H4 (cell line): ENCODE measurements around the gene NAT14. TPM values are rescaled to one million over a fixed set of nuclear protein-coding genes. Genes with fewer than 3 reads are reported as not detected.
A peak's percentile ranks its signal among the peaks of the same experiment; 100 is the strongest.
"Not testable (repeated sequence)": the region's sequence is repeated elsewhere in the genome, so short reads cannot be mapped to it uniquely, and the experiment has no call there.

ENCODE experiments used
- DNase-seq: peaks from one replicate; pipeline ENCODE4 v3.0.0-alpha.2; 2015; ENCODE audit warnings: low spot score
- total RNA-seq: library from RNA; depleted of rRNA; stranded (reverse); fragments of >200 nt; shearing (Covaris generic); gene quantifications from 2 replicates; pipeline ENCODE4 v1.2.3, GENCODE V29; 2014

The NAT14 gene
- total RNA-seq, 1 experiment from 2014 or later: 28.0 TPM

DNA sequence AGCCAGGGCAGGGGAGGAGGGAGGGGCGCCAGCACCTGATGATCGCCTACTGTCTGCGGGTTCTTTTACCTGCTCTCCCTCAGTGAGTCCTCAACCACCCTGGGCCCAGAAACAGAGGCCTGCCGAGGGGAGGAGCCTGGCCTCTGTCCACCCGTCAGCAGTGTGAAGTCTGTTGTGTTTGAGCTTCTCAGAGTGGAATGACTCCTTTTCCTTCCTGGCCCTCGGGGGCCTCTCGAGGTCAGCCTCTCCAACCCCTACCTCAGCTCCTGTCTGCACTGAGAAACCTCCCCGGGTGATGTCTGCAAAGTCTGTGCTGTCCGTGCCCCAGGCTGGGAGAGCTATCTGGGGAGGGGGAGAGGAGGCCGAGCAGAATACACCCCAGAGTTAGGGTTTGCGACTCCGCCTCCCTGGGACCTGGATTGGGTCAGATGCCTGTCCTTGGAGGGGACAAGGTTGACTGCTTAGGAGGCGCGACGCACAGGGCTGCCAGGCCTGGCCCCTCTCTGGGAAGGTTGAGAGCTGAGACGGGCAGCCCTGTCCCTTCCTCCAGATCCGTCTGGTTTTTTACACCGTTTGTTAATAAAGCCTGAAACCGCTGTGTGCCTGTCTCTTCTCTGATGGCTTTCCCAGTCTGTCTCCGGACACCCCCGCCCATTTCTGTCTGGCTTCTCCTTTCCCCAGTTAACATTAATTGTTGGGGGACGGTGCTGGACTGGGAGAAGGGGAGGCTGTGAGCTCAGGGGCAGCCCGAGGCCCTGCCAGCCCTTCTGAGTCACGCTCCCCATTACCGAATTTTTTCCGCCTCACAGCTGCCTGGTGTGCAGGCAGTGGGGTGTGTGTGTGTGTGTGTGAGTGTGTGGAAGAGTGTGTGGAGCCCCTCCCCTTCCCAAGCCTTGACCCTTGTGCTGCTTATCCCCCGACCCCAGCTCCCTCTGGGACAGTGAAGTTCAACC is 2.3 kb downstream of the NAT14 start:
- peak; percentile 96 for DNase-seq

DNA sequence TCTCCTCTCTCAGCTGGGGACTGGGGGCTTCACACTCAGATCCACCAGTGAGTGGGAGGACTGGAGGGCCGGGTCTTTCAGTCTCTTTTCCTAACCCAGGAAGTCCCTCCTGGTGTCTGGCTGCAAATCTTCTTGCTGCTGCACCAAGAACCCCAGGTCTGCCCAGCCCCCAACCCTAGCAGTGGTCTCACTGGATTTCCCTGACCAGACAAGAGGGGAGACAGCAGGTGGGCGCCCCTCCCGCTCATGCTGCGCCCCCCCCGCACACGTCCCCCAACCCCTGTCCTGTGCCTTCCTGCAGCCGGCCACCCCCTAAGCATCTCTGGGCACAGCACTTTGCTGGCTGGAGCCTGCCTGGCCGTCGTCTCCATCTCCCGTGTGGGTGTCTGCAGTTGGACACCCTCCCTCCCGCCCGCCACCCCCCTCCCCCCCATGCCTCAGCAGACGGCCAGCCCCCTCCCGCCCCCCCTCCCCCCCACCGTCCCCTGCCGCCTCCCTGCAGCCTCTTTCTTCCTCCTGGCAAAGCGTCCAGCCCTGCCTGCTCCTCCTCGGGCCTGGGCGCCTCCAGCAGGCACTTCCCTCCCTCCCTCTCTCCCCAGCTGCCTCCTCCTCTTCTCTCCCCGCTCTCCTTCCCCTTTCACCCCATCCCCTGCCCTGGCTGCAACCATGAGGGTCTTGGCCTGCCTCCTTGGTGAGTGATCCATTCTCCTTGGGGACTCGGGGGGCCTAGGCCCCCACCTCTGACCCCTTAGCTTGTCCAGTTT is 3.1 kb downstream of the NAT14 start, which contains the start of gene SSC5D:
Gene SSC5D, plus strand, starts transcription at position 513 of the 764 bp plus-strand sequence. Its CDS starts 154 bp downstream, at position 667.
- peak; percentile 67 for DNase-seq

DNA sequence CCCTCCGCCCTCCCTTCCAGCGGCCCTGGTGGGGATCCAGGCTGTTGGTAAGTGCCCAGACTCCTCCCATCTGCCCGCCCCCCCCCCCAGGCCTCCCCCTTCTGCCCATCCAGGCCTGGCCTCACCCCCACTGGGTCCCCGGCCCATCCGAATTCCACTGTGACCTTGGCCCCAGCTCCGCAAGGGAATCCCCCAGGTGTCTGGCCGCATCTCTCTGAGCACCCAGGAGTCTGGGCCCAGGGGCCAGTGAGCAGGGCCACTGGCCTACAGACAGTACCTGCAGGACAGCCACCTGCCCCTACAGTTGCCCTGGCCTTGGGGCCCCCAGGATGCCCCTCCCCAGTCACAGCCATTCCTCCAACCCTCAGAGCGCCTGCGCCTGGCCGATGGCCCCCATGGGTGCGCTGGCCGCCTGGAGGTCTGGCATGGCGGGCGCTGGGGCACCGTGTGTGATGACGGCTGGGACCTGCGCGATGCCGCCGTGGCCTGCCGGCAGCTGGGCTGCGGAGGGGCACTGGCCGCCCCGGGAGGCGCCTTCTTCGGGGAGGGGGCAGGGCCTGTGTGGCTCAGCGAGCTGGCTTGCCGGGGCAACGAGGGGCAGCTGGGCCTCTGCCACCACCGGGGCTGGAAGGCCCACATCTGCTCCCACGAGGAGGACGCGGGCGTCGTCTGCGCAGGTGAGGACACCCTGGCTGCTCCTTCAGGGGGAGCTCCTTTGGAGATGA is 4.2 kb downstream of the NAT14 start:
- no peak for DNase-seq

GRCh38 chr19:55489711-55490477 is 4.9 kb downstream of the NAT14 start:
- no peak for DNase-seq

DNA sequence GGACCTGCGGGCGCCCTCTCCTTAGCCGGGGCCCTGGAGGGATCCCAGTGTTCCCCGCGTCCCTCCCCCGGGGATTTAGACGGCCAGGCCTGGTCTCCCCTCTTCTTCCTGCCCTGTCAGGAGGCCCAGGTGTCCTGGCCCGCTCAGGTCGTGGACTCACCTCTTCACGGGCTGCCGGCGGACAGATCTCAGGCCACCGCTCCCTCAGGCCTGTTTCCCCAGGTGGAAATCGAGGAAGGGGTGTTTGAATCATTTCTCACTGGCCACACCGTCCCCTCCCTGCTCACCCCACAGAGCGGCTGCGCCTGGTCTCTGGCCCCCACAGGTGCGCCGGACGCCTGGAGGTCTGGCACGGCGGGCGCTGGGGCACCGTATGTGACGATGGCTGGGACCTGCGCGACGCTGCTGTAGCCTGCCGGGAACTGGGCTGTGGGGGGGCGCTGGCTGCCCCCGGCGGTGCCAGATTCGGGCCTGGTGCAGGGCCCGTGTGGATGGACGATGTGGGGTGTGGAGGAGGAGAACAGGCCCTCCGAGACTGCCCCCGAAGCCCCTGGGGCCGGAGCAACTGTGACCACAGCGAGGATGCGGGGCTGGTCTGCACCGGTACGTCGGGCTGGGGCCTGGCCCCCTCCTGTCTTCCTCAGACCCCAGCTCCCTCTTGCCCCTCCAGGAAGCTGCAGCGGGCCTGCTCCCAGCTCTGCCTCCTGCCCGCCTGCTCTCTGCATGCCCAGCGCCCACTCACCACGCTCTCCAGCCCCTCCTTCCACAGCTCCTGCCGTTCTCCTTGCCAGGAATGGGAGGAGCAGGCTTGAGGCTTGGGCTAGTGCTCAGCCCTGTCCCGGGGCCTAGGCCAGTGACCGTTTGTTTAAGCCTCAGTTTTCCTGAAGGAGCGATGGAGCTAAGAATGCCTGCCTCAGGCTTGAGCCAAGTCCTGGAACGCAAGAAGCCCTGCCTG is 5.8 kb downstream of the NAT14 start:
- no peak for DNase-seq

DNA sequence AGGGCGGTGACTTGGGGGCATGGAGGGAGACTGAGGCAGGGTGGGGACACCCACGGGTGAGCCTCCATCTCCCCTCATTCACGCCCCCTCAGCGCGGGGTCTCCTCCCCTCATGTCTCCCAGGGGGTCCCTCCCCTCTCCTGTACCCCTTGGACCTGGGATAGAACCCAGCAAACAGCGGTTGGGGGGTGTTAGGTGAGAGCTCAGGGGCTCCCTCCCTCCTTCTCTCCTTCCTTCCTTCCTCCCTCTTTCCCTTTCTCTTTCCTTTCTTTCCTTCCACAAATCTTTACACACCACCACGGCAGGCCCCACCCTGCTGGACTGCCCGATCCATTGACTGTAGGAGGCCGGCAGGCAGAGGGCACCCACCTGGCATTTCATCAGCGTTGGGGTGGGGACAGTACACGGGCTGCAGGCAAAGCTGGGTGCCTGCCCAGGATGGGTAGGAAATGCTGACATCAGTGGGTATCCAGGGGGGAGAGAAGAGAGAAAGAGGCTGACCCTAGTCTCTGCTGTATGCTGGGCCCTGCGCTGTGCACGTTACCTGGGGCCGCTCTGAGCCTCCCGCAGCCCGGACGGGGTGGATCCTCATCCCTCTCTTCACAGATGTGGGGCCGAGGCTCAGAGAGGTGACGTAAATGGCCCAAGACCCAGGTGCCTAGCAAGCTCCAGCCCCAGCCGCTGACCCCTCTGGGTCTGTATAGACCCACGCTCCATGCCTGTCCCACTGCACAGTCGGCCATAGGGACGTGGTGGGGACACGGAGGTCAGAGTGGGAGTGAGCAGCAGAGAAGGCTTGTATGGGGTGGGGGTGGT is 6.8 kb downstream of the NAT14 start:
- no peak for DNase-seq

- no peak for DNase-seq
These were observed 7.5 kb downstream of the NAT14 start for GRCh38 chr19:55492362-55492944.

GRCh38 chr19:55493052-55493644 is 8.2 kb downstream of the NAT14 start:
- DNase-seq: no peak

DNA sequence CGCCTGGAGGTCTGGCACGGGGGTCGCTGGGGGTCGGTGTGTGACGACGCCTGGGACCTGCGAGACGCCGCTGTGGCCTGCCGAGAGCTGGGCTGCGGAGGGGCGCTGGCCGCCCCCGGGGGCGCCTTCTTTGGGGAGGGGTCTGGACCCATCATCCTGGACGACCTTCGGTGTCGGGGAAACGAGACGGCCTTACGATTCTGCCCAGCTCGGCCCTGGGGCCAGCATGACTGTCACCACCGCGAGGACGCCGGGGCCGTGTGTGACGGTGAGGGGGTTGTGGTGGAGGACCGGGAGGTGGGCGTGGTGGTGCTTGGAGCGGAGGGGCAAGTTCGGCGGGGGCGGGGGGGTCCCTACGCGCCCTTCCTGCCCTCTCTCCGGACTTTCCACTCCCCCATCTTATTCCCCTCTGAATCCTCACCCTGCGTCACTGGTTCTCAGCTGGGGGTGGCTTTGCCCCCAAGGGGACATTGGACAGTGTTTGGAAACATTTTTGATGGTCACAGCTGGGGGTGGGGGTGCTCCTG is 8.7 kb downstream of the NAT14 start:
- no peak for DNase-seq

DNA sequence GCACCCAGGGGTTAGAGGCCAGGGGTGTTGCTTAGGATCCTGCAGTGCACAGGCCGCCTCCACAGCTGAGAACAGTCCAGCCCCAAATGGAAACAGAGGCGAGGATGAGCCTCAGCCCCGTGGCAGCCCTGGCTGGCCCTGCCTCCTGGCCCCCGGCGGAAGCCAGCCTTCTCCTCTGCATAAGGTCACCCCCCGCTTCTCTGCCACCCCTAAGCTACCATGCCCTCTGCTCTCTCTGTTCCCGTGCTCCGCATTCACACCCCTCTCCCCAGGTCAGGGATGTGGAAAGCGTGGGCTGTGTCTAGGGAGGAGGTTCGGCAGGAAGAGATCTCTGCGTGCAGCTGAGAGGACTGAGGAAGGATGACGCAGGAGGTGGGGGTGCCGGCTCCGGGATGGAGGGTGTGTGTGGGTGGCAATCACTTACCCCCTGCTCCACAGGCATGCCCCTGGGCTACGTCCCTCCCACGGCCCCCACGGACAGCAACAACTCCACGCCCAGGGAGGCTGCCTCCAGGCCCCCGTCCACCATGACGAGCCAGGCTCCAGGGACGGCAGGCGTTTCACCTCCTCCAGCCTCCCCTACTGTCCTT is 9.3 kb downstream of the NAT14 start:
- DNase-seq: no peak

- no peak for DNase-seq
These were observed 10.8 kb downstream of the NAT14 start for GRCh38 chr19:55495646-55496349.

DNA sequence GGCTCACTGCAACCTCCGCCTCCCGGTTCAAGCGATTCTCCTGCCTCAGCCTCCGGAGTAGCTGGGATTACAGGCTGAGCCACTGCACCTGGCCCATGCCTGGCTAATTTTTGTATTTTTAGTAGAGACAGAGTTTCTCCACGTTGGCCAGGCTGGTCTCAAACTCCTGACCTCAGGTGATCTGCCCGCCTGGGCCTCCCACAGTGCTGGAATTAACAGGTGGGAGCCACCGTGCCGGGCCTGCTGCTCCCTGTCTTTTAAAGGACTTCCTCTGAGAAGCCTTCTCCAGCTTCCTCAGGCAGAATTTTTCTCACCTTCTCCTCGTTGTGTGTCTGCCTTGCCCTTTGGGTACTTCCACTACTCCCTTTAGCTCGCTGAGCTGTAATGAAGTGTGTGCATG is 11.8 kb downstream of the NAT14 start:
- not testable (repeated sequence) for DNase-seq

- DNase-seq: no peak
These were observed 12.8 kb downstream of the NAT14 start for GRCh38 chr19:55497763-55498162.

- no peak for DNase-seq
These were observed 13.4 kb downstream of the NAT14 start for GRCh38 chr19:55498246-55498840.

- DNase-seq: no peak
These were observed 15.5 kb downstream of the NAT14 start for GRCh38 chr19:55500368-55500952.
